K562 (cell line): ENCODE data around the gene PPP1R9B. TPM values are rescaled to one million over a fixed set of nuclear protein-coding genes. Genes with fewer than 3 reads are reported as not detected.

ENCODE experiments used
- ATAC-seq: fragments of 200-7000 bp; cut with Tn5 transposase; 3 replicates; pipeline ENCODE4 v1.9.1; 2020; ENCODE audit warnings: moderate library complexity
- BruUV-seq: library from RNA; stranded (reverse); fragments of 400-500 nt; replicated peaks from 2 replicates; lab custom pipeline; 2021; lab: Mats Ljungman, UMichigan
- CTCF ChIA-PET: fragments of 300-600 bp; formaldehyde crosslinking; extraction: SDS; loops from one replicate; lab custom pipeline; 2021; ENCODE audit warnings: low intra/inter-chr PET ratio; lab: Yijun Ruan, JAX
- POLR2A ChIA-PET: fragments of 300-600, 350-650 bp; sonication (Branson Sonifier 250); formaldehyde crosslinking; extraction: SDS; loops from one replicate; lab custom pipeline; 2021; ENCODE audit warnings: antibody characterized with exemption, inconsistent platforms; lab: Yijun Ruan, JAX
- DNase-seq, 4 experiments: peaks; one replicate each; pipeline versions ENCODE4 v3.0.0 to v3.0.0-alpha.2; 2011 to 2018; ENCODE audit warnings: low spot score in 3 of 4, mixed read lengths in 3 of 4; ENCODE audit errors: extremely low read depth in 1 of 4
- FAIRE-seq: peaks from 2 replicates; lab custom pipeline; 2011; peaks lifted over from hg19 to GRCh38; lab: Jason Lieb, UNC
- H2AFZ ChIP-seq: 2 replicates; pipeline ENCODE4 v1.6.0; 2011; ENCODE audit warnings: low read depth, low read length, control low read depth, inconsistent platforms
- H3K27ac ChIP-seq: fragments of 200-600 bp; 3 replicates; pipeline ENCODE4 v1.8.0; 2011; ENCODE audit warnings: low read depth, mild to moderate bottlenecking, control low read depth, inconsistent platforms, low read length, moderate library complexity, mixed read lengths; ENCODE audit errors: extremely low read depth
- H3K27me3 ChIP-seq, 2 experiments: fragments of 300-600 bp in 1 of 2; 2 replicates in 1 of 2; 3 replicates in 1 of 2; pipeline versions ENCODE4 v1.6.0 to v1.8.0; 2011; ENCODE audit warnings: inconsistent platforms in 2 of 2, low read length in 2 of 2, mild to moderate bottlenecking in 1 of 2, mixed read lengths in 1 of 2, moderate library complexity in 1 of 2; ENCODE audit not compliant: control insufficient read depth in 2 of 2, insufficient read depth in 2 of 2
- H3K36me3 ChIP-seq: fragments of 300-600 bp; 3 replicates; pipeline ENCODE4 v1.8.0; 2011; ENCODE audit warnings: mild to moderate bottlenecking, low read length, inconsistent platforms; ENCODE audit not compliant: control insufficient read depth, insufficient read depth
- H3K4me1 ChIP-seq, 2 experiments: fragments of 200-600 bp in 1 of 2; replicated peaks in 1 of 2; 2 replicates in 1 of 2; 3 replicates in 1 of 2; pipeline versions ENCODE4 v1.5.1 to v1.8.0; 2011; ENCODE audit warnings: inconsistent platforms in 2 of 2, low read length in 2 of 2, mild to moderate bottlenecking in 1 of 2, mixed read lengths in 1 of 2, moderate library complexity in 1 of 2; ENCODE audit not compliant: control insufficient read depth in 2 of 2, insufficient read depth in 2 of 2
- H3K4me2 ChIP-seq: 2 replicates; pipeline ENCODE4 v1.6.1; 2011; ENCODE audit warnings: low read length, control low read depth, inconsistent platforms, mixed read lengths; ENCODE audit not compliant: insufficient read depth
- H3K4me3 ChIP-seq: fragments of 200-600 bp; sonication (generic), shearing (Covaris generic); 2 replicates; pipeline ENCODE4 v1.5.1; 2016; ENCODE audit warnings: control low read depth, inconsistent platforms
- H3K79me2 ChIP-seq: fragments of 200-600 bp; 3 replicates; pipeline ENCODE4 v1.8.0; 2011; ENCODE audit warnings: low read length, inconsistent platforms; ENCODE audit not compliant: control insufficient read depth, insufficient read depth
- H3K9ac ChIP-seq, 2 experiments: 2 replicates each; pipeline versions ENCODE4 v1.6.0 to v1.6.1; 2011; ENCODE audit warnings: low read depth in 2 of 2, low read length in 2 of 2, control low read depth in 1 of 2, inconsistent platforms in 1 of 2, mild to moderate bottlenecking in 1 of 2, mixed read lengths in 1 of 2; ENCODE audit not compliant: insufficient read depth in 1 of 2
- H3K9me1 ChIP-seq: one replicate; pipeline ENCODE4 v1.6.0; 2011; ENCODE audit warnings: inconsistent platforms, mild to moderate bottlenecking, low read length, moderate library complexity; ENCODE audit not compliant: control insufficient read depth, insufficient read depth
- H3K9me3 ChIP-seq: replicated peaks from 2 replicates; pipeline ENCODE4 v1.5.1; 2011; ENCODE audit warnings: low read depth, low read length, inconsistent platforms; ENCODE audit not compliant: control insufficient read depth, insufficient read depth
- H4K20me1 ChIP-seq: replicated peaks from 2 replicates; pipeline ENCODE4 v1.6.1; 2011; ENCODE audit warnings: low read length, inconsistent platforms, mixed read lengths; ENCODE audit not compliant: control insufficient read depth, insufficient read depth
- KDM1A ChIP-seq, 2 experiments: fragments of 450-650 bp; IDR thresholded peaks; 2 replicates each; pipeline ENCODE4 v1.6.1; 2016; ENCODE audit warnings: mild to moderate bottlenecking in 2 of 2
- KLF1 ChIP-seq: fragments of 450-650 bp; IDR thresholded peaks from 2 replicates; pipeline ENCODE4 v1.6.1; 2016; ENCODE audit warnings: missing genetic modification characterization, missing compliant biosample characterization
- ZNF444 ChIP-seq: fragments of 250-450 bp; sonication (Bioruptor Pico); IDR thresholded peaks from 2 replicates; pipeline ENCODE4 v1.4.0; 2020; ENCODE audit warnings: mild to moderate bottlenecking, moderate library complexity
- WGBS: fragments of 100-300 bp; shearing (Covaris generic); methylation state at CpG from one replicate; pipeline ENCODE4 v1.1.6; 2016; ENCODE audit warnings: low coverage, mixed read lengths; ENCODE audit not compliant: insufficient coverage; ENCODE audit errors: missing lambda C conversion rate; 5-methylcytosine and 5-hydroxymethylcytosine counted together
- in situ Hi-C: fragments of 300-500 bp; cut with MboI; formaldehyde crosslinking; loops from 4 replicates; pipeline ENCODE4 v1.15.0; 2018; ENCODE audit warnings: inconsistent platforms, mixed read lengths
- intact Hi-C: fragments of 100-400 bp; cut with micrococcal nuclease; formaldehyde crosslinking; loops from 2 replicates; pipeline ENCODE4 v1.14.2; 2022
- polyA plus RNA-seq, 8 experiments: library from polyadenylated mRNA; depleted of rRNA in 4 of 8; stranded (reverse) in 5 of 8; unstranded in 3 of 8; fragments of >200 nt; fragmentation: Nextera tagmentation in 2 of 8; fragmentation: Illumina TruSeq in 1 of 8; extraction: Ambion mirVana in 2 of 8; extraction: Trizol in 1 of 8; gene quantifications; 2 replicates each; pipeline versions ENCODE4 v1.2.1 to v1.2.3, GENCODE V29; 2011 to 2014; ENCODE audit warnings: inconsistent platforms in 1 of 8, missing spikeins in 1 of 8
- total RNA-seq, 7 experiments: library from RNA; depleted of rRNA in 6 of 7; stranded (reverse); fragments of >200 nt in 6 of 7; fragmentation: Illumina TruSeq in 2 of 7; extraction: Trizol in 2 of 7; gene quantifications; 2 replicates each; pipeline versions ENCODE4 v1.2.1 to v1.2.3, GENCODE V29; 2011 to 2021; ENCODE audit warnings: low replicate concordance in 1 of 7

The PPP1R9B gene
- total and polyA plus RNA-seq, 9 of the 15 experiments (the other 6 are each of a cell fraction or from before 2014, with no cell fraction given) = 0.10 to 63.5 (median 24.7) TPM

- TF ChIP-seq KLF1 = no peak
These were observed 39.7 kb downstream of the PPP1R9B start (continued) for GRCh38 chr17:50110591-50111349.

DNA sequence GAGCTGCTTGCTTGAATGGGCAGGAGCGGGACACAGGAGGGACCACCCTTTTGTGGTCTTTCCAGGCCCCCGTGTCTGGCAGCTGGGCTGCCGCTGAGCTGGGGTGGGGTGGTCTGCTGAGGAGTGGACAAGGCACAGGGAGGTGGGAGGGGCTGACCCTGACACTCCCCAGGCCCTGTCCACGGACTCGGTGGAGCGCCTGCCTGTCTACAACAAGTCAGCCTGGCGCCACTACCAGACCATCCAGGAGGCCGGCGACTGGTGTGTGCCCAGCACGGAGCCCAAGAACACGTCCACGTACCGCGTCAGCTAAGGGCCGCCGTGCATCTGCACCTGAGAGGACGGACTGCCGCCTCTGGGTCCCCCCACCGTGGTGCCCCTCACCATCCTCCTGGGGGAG, 40.7 kb downstream of the PPP1R9B start:
- H3K27me3 ChIP-seq = peaks cover 0 to 16% of the 10 kb centered on the region in 2 experiments; a peak in 2 of 5 replicates
- peak in 1 of 2 experiments; percentile 25; a peak in 1 of 4 replicates for TF ChIP-seq KDM1A (IDR thresholded peaks at IDR 0.05)
- TF ChIP-seq ZNF444 (CRISPR knock-in tag) = no peak
- H3K9ac ChIP-seq = peak overlapping the region in 1 of 2 experiments; percentile 69; a peak in 2 of 4 replicates
- H3K36me3 ChIP-seq = no peaks in the 10 kb centered on the region
- H3K79me2 ChIP-seq = no peaks in the 10 kb centered on the region
- no peak overlapping the region for H3K27ac ChIP-seq
- no peak for FAIRE-seq
- in situ Hi-C loops (no loop called here), intact Hi-C loops (no loop called here)
- no TSS peak for BruUV-seq
- 46% methylated on average over 13 of the region's 19 CpGs for WGBS
- H3K9me1 ChIP-seq = no peaks in the 10 kb centered on the region
- no peaks in the 10 kb centered on the region for H3K9me3 ChIP-seq
- ATAC-seq = no peak
- CTCF ChIA-PET = no interaction called here
- DNase-seq = no peak
- no peak overlapping the region for H2AFZ ChIP-seq
- H3K4me2 ChIP-seq = no peak overlapping the region
- H3K4me3 ChIP-seq = no peak overlapping the region
- no peaks in the 10 kb centered on the region; the same call in 1 of the 2 replicates for H4K20me1 ChIP-seq
- peaks cover 8 to 37% of the 10 kb centered on the region in 2 experiments for H3K4me1 ChIP-seq
- POLR2A ChIA-PET = interaction anchor here (0.9 to 1.3 kb wide), 2 partner anchors 9 to 49 kb away, joined by 3 to 4 read pairs; no protein-coding TSS in a partner anchor
